K562 (cell line): ENCODE measurements around the gene RIPOR2.

Experiments used
- ARNT ChIP-seq, 2 experiments: fragments of 450-650 bp; IDR thresholded peaks; 2 replicates each; pipeline ENCODE4 v1.6.1; 2016; ENCODE audit warnings: mild to moderate bottlenecking in 1 of 2
- EP300 ChIP-seq: IDR thresholded peaks from 2 replicates; pipeline ENCODE4 v1.6.1; 2012; ENCODE audit warnings: low read length, improper control_type of control experiment
- NFIC ChIP-seq: fragments of 450-650 bp; IDR thresholded peaks from 2 replicates; pipeline ENCODE4 v1.6.1; 2017; ENCODE audit warnings: mild to moderate bottlenecking, inconsistent platforms
- NR2C1 ChIP-seq, 2 experiments: fragments of 450-650 bp; IDR thresholded peaks; 2 replicates each; pipeline ENCODE4 v1.6.1; 2017; ENCODE audit warnings: mild to moderate bottlenecking in 2 of 2, antibody characterized with exemption in 1 of 2, inconsistent platforms in 1 of 2, missing compliant biosample characterization in 1 of 2, missing genetic modification characterization in 1 of 2
- TF ChIP-seq, protein P1 (sequence below), 3 experiments: IDR thresholded peaks in 2 of 3; conservative IDR thresholded peaks in 1 of 3; 2 replicates each; pipeline ENCODE4 v1.5.1; 2011 to 2012; ENCODE audit warnings: low read length in 3 of 3, mild to moderate bottlenecking in 3 of 3, control low read depth in 2 of 3, improper control_type of control experiment in 1 of 3, inconsistent platforms in 1 of 3, low read depth in 1 of 3, mixed read lengths in 1 of 3, moderate library complexity in 1 of 3; ENCODE audit not compliant: insufficient read depth in 2 of 3

DNA sequence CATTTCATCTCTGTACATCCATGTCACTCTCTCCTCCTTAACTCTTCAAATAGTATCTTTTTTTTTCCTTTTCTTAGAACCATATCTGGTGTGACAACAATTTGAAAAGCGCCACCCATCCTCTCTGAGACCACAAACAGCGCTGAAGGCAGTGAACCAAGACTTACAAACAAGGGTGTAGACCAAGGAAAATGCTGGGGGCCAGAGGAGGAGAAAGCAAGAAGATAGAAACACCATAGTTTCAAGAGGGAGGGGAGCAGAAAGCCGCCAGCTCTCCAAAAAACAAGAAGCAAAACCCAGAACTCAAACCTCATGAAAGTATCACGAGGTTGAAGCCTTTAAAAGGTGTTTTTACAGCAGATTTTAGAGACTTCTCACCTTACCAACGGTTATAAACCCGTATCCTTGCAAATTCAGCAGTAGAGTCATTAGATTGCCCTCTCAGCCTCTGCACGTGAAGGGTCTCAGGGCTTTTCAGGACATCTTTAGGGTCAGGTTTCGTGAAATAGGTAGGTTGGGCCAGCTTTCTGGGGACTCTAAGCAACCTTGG is 13.3 kb upstream of the RIPOR2 start:
- TF ChIP-seq, protein P1, sequence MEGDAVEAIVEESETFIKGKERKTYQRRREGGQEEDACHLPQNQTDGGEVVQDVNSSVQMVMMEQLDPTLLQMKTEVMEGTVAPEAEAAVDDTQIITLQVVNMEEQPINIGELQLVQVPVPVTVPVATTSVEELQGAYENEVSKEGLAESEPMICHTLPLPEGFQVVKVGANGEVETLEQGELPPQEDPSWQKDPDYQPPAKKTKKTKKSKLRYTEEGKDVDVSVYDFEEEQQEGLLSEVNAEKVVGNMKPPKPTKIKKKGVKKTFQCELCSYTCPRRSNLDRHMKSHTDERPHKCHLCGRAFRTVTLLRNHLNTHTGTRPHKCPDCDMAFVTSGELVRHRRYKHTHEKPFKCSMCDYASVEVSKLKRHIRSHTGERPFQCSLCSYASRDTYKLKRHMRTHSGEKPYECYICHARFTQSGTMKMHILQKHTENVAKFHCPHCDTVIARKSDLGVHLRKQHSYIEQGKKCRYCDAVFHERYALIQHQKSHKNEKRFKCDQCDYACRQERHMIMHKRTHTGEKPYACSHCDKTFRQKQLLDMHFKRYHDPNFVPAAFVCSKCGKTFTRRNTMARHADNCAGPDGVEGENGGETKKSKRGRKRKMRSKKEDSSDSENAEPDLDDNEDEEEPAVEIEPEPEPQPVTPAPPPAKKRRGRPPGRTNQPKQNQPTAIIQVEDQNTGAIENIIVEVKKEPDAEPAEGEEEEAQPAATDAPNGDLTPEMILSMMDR (IDR thresholded peaks at IDR 0.05 in 2 of 3, conservative IDR thresholded peaks at IDR 0.05 in 1 of 3; ENCODE audit: insufficient read depth in 2 of 3, low read depth in 1 of 3, low read length in 3 of 3) = no peak
- no peak for TF ChIP-seq NFIC
- TF ChIP-seq ARNT (IDR thresholded peaks at IDR 0.05) = no peak
- TF ChIP-seq NR2C1 (IDR thresholded peaks at IDR 0.05) = no peak
- TF ChIP-seq NR2C1 (tag; IDR thresholded peaks at IDR 0.05) = no peak
- TF ChIP-seq EP300 = no peak
